GM12864 (cell line): ENCODE results near the gene C3orf18.

ENCODE experiments used
- DNase-seq: peaks from one replicate; pipeline ENCODE4 v3.0.0-alpha.2; 2011; ENCODE audit warnings: low read depth
- H3K4me3 ChIP-seq: 2 replicates; pipeline ENCODE4 v1.5.1; 2011; ENCODE audit warnings: mild to moderate bottlenecking, low read depth, low read length, control low read depth
- CTCF ChIP-seq: IDR thresholded peaks from 2 replicates; pipeline ENCODE4 v1.5.1; 2011; ENCODE audit warnings: low read depth, mild to moderate bottlenecking, moderate library complexity, low read length, control low read depth, inconsistent platforms; ENCODE audit errors: missing control alignments

The C3orf18 gene

DNA sequence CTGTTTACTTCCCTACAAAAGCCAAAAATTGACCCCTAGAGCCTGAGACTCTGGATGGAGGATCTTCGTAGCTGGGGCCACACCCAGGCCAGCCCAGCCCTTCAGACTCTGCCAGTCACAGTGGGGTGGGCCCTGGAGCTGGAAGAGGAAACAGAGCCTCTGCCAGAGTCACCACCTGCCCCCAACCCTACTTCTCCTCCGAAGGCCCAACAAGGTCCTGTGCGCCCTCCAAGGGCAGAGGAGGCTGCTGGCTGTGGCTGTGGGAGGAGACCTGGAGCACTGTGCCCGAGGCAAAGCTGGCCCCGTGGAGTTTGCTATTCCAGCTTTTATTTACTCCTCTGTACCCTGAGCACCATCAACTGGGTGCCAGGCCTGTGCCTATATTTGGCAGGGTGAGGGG is 25.0 kb upstream of the C3orf18 start:
- H3K4me3 ChIP-seq, result no peak overlapping the region
- TF ChIP-seq CTCF, result no peak
- DNase-seq, result no peak

- TF ChIP-seq CTCF, result no peak
- no peak for DNase-seq
- no peak overlapping the region for H3K4me3 ChIP-seq
These were observed 23.7 kb upstream of the C3orf18 start for GRCh38 chr3:50591196-50591741.

DNA sequence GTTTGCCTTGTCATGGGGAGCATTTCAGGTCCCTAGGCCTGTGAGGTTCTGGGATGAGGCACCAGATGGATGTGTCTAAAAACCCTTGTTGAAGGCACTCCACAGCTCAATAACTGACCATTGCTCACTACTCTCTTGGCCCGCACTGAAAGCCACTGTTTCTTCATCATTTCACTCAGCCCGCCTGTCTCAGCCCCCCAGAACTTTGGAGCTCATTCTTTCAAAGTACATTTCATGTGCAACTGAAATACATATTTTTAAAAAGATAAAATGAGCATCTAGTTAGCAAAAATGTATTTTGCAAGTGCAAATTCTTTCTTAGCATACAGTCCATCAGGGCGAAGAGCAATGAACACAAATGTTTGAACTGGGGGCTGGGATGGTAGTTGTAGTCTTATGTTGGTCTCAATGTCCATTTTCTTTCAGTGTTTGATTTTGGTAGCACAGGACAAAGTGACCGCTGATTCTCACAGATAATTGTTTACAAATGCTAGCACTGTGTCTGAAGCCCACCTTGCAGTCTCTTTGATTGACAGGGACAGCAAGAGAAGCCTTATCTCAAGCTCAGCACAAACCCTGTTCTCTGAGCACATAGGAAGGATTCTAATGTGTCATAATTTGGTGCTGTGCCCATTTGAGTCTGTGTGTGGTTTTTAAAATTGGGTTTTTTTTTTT is 21.3 kb upstream of the C3orf18 start:
- DNase-seq, result no peak
- no peak for TF ChIP-seq CTCF
- no peak overlapping the region for H3K4me3 ChIP-seq

DNA sequence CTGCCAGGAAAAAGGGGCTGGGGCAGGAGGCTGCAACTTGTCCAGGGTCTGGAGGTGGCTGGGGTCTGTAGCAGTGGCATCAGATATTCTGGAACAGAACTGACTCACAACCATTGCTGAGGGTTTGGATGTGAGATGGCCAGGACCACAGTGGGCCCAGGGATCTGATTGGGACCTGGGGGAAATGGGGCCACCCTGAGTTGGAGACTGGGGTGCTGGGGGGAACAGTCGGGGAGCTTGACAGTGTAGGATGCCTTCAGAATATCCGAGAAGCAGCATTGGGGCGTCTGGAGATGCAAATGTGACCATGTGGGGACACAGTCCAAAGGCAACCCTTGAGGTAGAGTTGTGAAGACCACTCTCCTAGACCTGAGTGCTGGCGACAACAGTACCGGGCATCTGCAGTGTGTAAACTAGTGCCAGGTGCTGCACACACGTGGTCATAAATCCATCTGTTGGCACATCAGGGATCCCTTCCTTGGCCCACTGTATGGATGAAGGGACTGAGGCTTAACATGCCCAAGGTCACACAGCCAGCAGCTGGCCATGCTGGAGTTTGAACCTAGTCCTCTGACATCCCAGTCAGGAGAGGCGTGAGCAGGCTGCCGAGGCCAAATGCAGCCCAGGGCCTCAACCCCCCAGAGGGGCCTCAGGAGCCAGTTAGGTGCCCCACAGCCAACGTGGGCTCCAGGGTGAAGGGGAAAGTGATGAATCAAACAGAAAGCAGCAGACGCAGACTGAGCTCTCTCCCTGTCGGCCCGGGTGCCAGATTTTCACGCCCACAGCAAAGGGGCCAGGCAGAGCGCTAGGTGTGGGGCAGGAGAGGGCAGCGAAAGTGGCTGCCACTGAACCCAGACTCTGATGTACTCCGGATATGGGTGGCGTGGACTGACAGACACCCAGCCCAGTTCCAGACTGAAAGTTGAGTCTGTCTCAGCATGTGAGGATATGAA is 20.5 kb upstream of the C3orf18 start:
- no peak for TF ChIP-seq CTCF
- no peak overlapping the region for H3K4me3 ChIP-seq
- DNase-seq, result no peak

GRCh38 chr3:50587373-50587772 is 19.8 kb upstream of the C3orf18 start:
- no peak for DNase-seq
- no peak for TF ChIP-seq CTCF
- no peak overlapping the region for H3K4me3 ChIP-seq

DNA sequence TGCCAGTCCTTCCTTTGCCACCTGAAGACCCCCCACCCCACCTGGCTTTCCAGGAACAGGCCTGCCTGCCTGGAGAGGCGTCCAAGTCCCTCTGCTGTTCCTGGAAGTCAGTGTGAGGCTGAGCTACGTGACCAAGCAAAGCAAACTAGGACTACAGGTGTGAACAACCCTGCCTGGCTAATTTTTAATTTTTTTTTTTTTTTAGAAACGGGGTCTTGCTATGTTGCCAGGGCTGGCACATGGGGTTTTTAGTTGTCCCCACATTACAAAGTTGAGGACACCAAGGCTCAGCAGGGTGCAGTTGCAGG is 19.2 kb upstream of the C3orf18 start:
- H3K4me3 ChIP-seq, result no peak overlapping the region
- no peak for DNase-seq
- no peak for TF ChIP-seq CTCF
